GM21529 (cell line): Measurements from ENCODE around the gene SLC19A3.
"Not testable (repeated sequence)": the region's sequence is repeated elsewhere in the genome, so short reads cannot be mapped to it uniquely, and the experiment has no call there.

Experiments
- ATAC-seq: cut with Tn5 transposase; IDR thresholded peaks from one replicate; pipeline ENCODE4 v1.9.1; 2021; ENCODE audit not compliant: unreplicated experiment

Gene SLC19A3

DNA sequence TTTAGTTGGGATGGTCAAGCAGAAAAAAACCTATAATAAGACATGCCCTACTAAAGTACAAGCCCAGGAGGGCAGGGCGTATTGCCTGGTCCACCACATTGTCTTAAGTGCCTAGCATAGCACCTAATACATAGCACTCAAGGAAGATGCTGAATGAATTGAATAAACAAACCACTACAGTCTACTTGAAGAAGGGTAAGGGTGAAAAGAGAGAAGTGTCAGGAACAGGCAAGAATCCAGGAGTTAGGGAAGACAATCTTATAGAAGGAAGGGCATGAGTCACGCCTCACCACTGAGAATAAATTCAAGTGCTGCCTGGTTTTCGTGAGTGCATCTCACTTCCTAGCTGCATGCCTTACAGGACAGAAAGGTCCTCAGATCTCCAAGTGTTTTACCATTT is 13.9 kb downstream of the SLC19A3 start:
- ATAC-seq: no peak

DNA sequence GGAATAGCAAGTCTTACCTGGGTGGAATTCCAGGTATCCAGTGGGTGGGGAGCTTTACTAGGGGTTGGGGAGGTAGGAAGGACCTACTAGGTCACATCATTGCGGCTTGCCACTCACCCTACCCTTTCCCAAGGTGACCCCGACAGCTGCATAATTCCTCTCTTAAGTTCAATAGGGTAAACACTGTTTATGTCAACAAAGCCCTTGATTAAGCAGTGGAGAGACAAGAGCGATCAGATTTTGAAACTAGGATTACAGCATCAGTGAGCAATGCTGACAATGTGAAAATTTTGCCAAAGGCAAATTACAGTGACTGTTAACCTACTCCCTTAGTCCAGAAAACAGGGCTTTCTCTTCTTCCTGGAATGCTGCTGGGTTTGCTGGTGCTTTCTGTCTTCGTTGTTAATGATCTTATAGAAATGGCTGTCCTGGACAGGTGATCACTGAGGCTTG is 14.5 kb downstream of the SLC19A3 start:
- no peak for ATAC-seq

DNA sequence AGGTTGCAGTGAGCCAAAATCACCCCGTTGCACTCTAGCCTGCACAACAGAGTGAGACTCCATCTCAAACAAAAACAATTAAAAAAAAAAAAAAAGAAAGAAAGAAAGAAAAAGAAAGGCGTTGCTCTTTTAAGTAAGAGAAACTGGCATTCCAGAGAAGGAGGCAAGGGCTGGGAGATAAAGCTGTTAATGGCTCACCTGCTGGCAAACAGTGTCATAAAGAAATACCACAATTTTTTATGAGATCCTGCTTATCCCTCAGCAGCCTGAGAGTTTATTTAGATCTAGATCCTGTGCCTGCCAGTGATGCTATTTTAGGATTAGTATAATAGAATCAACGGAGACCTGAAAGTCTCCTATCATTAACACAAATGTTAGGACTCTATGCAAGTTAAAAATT is 16.3 kb downstream of the SLC19A3 start:
- ATAC-seq: no peak

DNA sequence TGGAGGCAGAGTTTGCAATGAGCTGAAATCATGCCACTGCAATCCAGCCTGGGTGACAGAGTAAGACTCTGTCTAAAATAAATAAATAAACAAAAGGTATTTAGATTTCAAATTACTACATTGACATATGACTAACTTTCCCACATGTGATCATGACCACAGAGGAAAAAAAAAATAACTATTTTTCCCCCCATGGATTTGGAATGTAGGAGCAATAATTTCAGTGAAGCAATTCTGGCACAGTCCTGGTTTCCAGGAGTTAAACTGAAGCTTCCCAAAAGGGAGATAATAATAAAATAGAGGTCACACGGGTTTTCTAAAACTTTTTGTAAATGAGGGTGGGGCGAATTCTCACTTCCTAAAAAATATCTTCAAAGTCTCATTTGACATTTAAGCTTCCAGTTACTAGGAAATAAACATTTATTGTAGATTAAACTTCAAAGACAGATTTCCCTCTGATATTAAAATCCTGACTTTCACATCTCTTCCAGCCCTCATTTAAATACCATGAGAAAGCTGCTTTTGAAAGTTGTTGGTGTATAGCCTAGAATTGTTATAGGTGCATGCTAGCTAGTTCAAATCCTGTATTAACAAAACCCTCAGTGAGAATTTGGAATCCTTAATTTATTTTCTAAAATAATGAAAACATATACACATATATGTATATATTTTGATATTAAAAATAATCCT is 20.7 kb downstream of the SLC19A3 start:
- ATAC-seq: no peak

DNA sequence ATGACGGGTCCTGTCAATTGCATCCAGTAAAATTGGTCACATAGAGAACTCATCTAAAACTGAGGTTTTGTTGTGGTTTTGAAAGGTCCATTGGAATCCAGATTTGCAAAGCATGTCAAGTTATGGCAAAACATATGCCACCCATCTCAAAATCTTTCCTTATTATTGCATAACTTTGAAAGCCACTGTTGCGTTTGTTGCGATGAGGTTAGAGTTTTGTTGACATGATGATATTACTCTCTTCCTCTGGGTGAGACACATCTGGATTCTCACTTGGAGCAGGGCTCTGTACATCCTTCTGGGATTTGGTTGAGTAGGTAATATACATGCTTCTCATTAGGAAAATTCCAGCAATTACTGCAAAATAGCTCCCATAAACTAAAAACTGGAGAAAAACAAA is 30.6 kb downstream of the SLC19A3 start:
- ATAC-seq: no peak

DNA sequence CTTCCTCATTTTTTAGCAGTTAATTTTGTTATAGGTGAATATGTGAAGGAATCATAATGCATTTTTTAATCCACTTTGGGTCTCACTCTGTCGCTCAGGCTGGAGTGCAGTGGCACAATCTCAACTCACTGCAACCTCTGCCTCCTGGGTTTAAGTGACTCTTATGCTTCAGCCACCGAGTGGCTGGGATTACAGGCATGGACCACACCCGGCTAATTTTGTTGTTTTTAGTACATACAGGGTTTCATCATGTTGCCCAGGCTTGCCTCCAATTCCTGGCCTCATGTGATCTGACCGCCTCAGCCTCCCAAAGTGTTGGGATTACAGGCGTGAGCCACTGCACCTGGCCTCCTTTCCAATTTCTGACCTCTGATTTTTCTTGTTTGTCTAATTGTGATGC is 33.6 kb downstream of the SLC19A3 start:
- ATAC-seq: no peak

DNA sequence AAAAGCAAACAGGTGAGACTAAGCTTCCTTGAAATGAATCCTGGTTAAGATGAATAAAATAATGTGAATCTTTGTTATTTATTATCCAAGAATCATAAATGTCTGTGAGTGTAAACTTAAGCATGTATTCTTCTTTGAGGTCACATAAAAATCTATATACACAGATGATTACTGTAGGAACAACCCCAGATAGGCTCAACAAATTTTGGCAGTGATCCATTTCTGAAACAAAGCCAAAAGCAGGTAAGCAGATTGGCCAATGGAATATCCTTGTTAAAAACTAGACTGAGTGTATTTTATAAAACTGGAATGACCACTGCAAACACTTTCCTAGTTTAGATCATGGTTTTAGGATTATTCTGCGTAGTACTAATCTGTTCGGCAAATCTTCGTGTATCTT is 39.9 kb downstream of the SLC19A3 start:
- ATAC-seq: no peak

DNA sequence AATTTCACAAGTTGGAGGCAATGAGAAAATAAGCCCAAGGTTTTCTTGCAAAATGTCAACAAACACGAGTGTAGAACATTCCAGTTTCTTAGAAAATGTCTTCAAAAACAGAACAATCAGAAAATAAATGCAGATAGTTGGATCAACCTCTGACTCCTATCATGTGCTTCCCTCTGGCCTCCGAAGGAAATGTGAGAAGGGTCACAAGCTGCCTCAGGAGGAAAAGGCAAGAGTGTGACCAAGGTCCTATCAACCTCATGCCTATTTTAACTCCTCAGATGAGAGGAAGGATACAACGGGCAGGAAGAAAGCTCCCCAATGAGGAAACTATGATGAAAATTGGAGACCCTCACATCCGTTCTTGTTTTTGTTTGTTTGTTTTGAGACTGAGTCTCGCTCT is 43.3 kb downstream of the SLC19A3 start:
- no peak for ATAC-seq

DNA sequence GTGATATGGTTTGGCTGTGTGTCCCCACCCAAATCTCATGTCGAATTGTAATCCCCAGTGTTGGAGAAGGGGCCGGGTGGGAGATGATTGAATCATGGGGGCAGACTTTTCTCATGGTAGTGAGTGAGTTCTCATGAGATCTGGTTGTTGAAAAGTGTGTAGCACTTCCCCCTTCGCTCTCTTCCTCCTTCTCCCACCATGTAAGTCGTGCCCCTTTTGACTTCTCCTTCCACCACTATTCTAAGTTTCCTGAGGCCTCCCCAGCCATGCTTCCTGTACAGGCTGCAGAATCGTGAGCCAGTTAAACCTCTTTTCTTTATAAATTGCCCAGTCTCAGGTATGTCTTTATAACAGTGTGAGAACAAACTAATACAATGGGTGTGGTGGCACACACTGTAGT is 44.2 kb downstream of the SLC19A3 start:
- not testable (repeated sequence) for ATAC-seq

DNA sequence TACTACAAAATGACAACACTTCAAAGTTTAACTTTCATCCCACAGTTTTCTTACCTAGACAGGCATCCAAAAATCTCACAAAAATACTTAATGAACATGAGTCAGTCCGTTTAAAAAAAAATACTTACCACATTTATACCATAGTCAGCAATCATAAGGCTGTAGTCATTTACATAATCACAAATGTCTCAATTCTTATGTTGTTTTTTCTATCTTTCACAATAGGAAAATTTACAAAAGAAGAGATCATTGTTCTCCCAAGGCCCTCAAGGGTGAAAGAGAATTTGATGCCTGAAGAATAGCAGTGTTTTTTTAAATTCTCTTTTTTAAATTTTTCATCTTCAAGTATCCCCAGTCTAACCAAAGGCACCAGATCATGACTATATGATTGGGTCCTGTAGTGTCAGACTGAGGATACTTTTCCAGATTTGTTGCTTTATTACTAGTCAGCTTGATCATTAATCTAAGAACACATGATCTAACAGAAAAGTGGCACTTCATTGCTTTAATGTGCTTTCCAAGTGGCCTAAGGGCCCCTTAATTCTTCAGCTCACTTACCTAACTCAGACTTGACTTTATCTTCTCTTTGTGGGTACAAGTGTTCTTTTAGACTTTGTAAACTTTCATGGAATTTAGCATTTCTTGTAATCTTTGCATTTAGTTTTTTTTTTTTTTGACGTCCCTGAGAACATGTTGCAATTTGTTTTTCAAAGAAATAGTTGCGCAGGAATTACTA is 46.5 kb downstream of the SLC19A3 start:
- ATAC-seq: no peak

DNA sequence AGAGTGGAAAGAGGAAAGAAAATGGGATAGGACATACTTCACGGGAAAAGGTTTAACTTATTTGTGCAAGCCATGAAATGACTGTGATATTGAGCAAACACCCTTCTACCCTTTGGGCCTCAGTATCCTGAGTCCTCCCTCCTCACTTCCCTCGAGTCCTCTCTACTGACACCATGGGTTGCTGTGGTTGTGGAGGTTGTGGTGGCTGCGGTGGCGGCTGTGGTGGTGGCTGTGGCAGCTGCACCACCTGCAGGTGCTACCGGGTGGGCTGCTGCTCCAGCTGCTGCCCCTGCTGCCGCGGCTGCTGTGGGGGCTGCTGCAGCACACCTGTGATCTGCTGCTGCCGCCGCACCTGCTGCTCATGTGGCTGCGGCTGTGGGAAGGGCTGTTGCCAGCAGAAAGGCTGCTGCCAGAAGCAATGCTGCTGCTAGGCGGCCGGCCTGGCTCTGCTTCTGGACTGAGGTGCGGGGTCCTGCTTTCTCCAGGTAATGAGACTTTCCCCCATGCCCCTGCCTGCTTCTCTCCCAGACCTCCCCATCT is 51.1 kb downstream of the SLC19A3 start, which contains the start of gene SCYGR5:
TSS of gene SCYGR5 (plus strand) at position 174 of the 540 bp plus-strand sequence. CDS start at position 174, 0 bp downstream.
- not testable (repeated sequence) for ATAC-seq

DNA sequence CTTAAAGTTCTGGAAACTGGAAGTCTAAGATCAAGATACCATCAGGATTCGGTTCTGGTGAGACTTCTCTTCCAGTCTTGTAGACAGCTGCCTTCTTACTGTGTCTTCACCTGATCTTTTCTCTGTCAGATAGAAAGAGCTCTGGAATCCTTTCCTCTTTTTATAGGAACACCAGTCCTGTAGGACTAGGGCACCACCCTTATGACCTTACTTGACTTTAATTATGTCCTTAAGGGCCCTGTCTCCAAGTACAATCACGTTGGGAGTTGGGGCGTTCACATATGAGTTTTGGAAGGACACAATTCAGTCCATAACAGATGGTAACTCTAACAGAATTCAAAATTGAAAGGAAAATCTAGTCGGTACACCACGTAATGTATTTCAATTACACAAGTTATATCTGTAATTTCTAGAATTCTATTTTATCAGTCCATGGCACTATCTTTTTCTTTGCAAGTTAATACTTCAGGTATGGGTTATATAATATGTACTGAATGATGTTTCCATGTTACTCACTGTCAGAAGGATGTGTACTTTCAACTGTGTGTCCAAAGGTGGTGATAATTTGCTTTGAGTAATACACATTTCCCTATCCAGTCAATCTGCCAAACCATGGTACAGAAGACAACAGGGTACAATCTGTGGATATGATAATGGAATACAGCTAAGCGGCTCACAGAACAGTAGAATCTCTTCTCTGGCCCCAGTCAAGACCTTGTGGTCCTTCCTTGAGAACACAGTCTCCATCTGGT is 52.5 kb downstream of the SLC19A3 start:
- no peak for ATAC-seq

DNA sequence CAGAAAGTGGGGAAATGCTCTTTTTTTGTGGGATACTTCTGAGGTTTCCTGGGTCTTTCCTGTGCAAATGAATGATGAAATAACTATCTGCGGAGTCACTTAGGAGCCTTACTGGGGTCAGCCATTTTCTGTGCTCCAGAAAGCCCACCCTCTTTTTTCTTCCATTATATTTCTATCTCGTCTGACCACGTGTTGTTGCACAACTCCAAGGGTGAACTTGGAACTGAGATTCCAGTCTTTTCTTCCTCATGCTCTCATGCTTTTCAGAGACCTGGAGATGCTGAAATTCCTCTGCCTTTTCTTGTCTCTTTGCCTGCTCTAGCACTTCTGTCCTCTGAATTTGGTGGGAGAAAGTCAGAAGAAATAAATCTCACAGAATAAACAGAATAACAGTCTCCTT is 56.0 kb downstream of the SLC19A3 start:
- ATAC-seq: no peak

DNA sequence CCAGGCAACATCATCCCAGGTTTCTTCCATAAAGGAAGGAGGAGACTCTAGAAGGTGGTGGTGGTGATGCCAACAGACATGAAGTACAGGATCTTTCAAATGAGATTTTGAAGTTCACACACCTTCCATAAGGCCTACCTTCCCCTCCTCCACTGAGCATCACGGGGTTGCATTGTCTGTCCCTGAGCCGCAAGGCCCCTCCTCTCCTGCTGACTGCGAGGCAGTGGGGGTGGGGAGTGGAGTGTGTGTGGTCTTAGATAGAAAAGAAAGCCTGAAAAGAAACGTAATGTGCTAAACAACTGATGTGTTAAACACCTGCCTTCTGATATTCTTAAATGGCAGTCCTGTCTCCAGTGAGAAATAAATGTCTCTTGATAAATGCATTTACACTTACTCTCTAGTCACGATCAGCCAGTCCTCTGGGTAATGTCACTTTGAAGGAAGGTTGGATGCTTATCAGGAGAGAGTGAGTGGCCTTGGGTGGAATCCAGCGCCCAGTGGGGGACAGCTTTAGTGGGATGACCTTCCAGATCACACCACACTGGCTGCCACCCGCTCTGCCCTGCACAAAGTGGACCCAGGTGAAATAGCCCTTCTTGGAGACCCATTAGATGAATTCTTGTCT is 56.7 kb downstream of the SLC19A3 start:
- no peak for ATAC-seq

DNA sequence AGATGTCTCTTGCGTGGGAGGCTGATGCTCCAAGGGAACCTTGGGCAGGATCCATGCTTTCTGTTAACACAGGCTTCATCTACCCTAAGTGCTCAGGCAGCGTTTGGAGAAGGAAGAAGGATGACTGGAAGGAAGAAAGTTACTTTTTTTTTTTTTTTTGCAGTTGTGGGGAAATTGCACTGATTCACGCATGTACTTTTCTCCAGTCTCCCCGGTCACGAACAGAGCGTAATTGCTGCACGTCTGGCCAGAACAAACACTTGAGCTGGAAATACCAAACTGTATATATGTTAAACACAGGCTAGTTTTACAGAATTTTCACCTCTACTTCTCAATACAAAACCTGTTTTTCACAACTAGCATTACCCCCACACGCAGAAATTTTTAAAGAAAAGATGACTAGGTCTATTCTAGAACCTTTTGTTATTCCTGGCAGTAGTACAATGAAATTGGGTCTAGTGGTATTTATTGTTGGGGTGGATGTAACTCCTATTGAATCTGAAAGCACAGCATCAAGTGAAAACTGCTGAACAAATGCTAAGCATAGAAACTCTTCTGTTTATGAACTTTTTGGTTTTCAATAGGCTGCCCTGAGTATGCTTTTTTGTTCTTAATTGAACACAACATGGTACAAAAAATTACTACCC is 60.5 kb downstream of the SLC19A3 start:
- no peak for ATAC-seq

DNA sequence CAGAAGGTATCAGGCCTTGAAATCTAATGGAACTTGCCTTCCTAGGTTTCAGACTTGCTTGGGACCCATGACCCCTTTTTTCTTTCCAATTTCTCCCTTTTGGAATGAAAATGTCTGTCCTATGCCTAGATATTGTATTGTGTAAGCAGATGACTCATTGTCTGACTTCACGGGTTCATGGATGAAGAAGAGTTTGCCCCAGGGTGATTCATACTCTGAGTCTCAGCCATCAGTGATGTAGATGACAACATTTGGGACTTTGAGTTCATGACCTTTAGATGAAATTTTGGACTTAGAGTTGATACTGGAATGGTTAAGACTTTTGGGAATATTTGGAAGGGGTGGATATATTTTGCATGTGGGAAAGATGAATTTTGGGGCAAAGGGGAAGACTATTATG is 62.4 kb downstream of the SLC19A3 start:
- ATAC-seq: no peak

DNA sequence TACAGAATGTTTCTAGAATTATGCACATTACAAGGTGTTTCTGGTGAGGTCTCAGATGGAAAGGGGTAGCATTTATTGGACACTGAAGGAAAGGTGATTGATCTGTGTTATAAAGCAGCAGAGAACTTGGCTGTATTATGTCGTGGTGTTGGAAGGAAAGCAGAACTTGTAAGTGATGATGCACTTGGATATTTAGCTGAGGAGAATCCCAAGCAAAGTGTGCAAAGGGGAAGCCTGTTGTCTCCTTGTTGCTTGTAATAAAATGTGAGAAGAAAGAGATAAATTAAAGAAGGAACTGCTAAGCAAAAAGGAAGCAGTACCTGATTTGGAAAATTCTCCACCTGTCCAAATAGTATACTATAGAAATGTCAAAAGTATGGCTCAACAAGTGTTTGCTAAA is 63.4 kb downstream of the SLC19A3 start:
- no peak for ATAC-seq

DNA sequence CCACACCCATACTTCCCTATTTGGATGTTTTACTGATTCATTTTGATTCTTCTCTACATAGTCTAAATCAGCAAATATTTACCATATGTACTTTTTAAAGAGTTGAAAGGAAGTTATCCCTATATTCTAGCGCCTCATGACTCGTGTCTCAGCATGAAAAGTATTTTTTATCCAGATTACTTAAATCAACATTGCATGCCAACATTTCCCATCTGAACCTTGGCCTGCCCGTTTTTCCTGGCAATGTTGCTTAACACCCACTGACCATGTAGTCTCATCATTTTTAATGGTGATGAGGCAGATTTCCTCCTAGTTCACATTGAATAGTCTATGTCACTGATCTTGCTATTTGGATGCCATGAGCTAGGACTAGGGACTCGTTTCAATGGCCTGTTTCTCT is 64.4 kb downstream of the SLC19A3 start:
- ATAC-seq: no peak

DNA sequence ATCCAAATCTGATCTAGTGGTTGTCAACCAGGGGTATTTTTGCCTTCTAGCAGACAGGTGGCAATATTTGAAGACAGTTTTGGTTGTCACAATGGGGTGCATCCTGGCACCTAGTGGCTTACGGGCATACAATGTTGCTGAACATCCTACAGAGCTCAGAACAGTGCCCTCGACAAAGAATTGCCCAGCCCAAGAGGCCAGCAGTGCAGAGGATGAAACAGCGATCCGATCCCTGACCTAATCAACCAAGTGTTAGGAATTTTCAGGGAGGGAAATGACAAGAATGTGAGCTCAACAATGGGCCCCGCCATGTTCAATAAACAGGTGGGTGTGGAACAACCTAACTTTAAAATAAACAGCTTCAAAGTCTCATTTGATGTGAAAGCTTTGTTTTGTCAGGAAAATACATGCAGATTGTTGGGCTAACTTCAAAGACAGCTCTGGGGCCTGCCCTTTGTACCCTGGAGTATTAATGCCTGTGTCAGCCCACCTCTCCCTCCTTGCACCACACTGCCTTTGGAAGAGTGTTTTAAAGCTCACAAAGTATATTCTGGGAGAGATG is 73.8 kb downstream of the SLC19A3 start:
- ATAC-seq: no peak

DNA sequence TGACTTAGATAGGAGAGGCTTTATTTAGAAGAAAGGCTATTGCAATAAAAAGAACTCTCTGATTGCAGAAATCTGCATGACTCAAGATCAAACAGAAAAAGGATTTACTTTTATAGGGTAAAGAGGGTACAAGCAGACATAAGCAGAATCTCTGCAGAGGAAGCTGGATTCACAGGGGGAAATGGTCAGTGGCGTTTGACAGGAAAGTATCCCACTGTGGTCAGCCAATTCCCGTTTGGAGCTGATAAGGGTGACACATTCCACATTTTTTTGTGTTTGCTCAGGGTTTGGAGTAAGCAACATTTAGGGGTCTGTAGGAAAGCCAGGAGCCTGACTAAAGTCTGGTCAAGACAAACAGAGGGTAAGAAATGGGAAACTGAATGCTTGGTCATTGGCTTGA is 75.2 kb downstream of the SLC19A3 start:
- ATAC-seq: no peak
